HG03520 (cell line): Measurements from ENCODE around the gene RPS25.
"Not testable (repeated sequence)": the region's sequence is repeated elsewhere in the genome, so short reads cannot be mapped to it uniquely, and the experiment has no call there.

ENCODE experiments used
- ATAC-seq: cut with Tn5 transposase; IDR thresholded peaks from one replicate; pipeline ENCODE4 v1.9.1; 2021; ENCODE audit warnings: mild to moderate bottlenecking, moderate library complexity; ENCODE audit not compliant: unreplicated experiment

The RPS25 gene

GRCh38 chr11:119016216-119017009 is 1.7 kb downstream of the RPS25 start:
- no peak for ATAC-seq

- ATAC-seq = no peak
Measured at GRCh38 chr11:119015054-119015611, 3.0 kb downstream of the RPS25 start.

GRCh38 chr11:119014209-119014924 is 3.8 kb downstream of the RPS25 start:
- no peak for ATAC-seq

GRCh38 chr11:119012629-119013170 is 5.4 kb downstream of the RPS25 start:
- no peak for ATAC-seq

DNA sequence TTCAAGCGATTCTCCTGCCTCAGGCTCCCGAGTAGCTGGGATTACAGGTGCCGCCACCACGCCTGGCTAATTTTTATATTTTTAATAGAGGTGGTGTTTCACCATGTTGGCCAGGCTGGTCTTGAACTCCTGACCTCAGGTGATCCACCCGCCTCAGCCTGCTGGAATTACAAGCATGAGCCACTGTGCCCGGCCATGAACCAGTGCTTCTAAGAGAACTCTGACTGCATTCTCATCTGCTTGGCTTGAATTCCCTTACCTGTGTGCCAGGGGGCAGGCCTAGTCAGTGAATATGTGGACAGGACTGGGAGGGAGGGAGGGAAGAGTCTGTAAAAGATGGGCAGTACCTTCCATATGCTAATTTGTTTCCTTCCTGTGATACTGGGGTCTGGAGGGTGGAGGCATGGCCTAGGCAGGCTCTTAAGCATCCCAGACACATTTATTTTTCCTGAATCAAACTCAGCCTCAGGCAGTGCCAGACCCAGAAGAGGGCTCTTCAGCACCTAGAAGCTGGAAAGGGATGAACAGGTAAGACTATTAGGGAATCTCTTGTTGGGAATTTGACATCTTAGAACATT is 6.6 kb downstream of the RPS25 start:
- ATAC-seq = no peak

GRCh38 chr11:119006656-119007055 is 11.5 kb downstream of the RPS25 start:
- ATAC-seq = no peak

DNA sequence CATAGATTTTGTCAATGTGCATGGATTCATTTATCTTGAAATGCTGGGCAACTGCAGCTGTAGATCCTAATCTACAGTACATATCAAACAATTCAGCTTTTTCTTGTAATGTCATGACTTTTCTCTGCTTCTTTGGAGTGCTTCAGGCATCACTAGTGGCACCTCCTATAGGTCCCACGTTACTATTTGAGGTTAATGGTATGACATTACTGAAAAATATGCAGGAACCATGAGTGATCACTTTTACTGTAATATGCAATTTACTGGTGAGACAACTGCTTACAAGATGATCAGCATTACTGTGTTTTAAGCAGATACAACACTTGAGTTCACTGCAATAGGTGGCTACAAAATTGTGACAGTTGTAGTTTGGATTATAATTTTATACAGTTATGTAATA is 17.2 kb downstream of the RPS25 start:
- no peak for ATAC-seq

DNA sequence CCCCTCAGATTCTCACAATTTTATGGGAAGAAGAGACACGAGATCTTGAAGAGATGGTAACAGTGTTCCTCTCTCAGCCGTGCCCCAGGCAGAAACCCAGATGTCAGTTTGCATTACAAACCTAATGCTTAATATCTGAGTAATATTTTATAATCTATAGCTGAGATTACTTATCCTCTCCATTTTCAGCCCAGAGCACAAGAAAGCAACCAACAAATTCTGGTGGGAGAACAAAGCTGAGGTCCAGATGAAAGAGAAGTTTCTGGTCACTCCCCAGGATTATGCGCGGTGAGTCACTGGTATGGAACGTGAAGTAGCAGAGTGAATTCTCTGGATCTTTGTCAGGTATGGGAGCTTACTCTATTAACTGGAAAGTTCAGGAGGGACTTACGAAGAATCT is 19.3 kb downstream of the RPS25 start:
- no peak for ATAC-seq

DNA sequence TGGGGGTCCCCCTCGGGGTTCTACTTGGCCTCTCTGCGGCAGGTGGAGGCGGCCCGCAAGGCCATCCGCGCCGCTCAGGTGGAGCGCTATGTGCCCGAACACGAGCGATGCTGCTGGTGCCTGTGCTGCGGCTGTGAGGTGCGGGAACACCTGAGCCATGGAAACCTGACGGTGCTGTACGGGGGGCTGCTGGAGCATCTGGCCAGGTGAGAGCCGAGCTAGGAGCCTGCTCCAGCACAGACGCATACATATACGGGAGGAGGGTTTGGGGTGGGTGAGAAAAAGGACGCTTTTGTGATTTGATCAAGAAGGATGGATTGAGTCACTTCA is 19.8 kb downstream of the RPS25 start:
- ATAC-seq = no peak

DNA sequence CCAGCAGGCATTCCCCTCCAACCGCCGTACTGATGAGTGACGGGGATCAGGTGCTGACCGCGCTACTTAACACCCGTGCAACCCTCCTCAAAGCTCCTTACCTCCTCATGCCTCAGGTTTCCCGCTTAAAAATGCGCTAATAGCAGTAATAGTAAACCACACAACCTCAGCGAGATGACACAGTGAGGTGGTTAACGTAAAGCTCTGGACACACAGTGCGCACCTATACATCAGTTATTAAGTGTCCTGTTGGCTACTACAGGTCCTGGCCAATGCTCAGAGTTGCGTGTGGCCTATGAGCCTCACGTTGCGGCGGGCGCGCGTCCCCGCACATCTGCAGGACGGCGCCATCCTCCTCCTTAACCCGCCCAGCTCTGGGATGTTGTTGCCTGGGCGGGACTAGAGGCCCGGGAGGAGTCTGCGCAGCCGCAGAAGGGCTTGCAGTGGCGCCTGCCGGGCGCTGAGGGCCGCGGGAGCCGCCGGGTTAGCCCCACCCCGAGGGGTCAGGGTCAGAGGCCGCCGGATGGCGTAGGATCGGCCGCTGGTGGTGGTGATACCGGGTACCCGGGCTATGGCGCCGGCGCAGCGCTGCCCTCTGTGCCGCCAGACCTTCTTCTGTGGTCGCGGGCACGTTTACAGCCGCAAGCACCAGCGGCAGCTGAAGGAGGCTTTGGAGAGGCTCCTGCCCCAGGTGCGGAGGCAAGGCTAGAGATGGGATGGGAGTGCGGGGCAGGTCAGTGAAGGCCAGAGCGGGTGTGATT is 20.3 kb downstream of the RPS25 start, which contains the start of gene CENATAC:
TSS of gene CENATAC (plus strand) at position 512 of the 761 bp plus-strand sequence. CDS start at position 572, 60 bp downstream.
- ATAC-seq = peak; percentile 88

GRCh38 chr11:118996926-118997626 is 21.1 kb downstream of the RPS25 start:
- ATAC-seq = no peak

- ATAC-seq = not testable (repeated sequence)
Measured at GRCh38 chr11:118991486-118992038, 26.6 kb downstream of the RPS25 start.

GRCh38 chr11:118988280-118988679 is 29.9 kb downstream of the RPS25 start:
- ATAC-seq = no peak

GRCh38 chr11:118984825-118985224 is 33.3 kb downstream of the RPS25 start:
- ATAC-seq = no peak

DNA sequence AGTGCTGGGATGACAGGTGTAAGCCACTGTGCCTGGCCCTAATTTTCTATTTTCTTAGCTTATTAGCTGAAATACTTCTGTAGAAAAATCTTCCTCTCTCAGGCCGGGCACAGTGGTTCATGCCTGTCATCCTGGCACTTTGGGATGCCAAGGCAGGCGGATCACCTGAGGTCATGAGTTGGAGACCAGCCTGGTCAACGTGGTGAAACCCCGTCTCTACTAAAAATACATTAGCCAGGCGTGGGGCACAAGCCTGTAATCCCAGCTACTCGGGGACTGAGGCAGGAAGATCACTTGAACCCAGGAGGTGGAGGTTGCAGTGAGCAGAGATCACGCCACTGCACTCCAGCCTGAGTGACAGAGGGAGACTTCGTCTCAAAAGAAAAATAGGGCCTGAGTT is 33.8 kb downstream of the RPS25 start:
- not testable (repeated sequence) for ATAC-seq

DNA sequence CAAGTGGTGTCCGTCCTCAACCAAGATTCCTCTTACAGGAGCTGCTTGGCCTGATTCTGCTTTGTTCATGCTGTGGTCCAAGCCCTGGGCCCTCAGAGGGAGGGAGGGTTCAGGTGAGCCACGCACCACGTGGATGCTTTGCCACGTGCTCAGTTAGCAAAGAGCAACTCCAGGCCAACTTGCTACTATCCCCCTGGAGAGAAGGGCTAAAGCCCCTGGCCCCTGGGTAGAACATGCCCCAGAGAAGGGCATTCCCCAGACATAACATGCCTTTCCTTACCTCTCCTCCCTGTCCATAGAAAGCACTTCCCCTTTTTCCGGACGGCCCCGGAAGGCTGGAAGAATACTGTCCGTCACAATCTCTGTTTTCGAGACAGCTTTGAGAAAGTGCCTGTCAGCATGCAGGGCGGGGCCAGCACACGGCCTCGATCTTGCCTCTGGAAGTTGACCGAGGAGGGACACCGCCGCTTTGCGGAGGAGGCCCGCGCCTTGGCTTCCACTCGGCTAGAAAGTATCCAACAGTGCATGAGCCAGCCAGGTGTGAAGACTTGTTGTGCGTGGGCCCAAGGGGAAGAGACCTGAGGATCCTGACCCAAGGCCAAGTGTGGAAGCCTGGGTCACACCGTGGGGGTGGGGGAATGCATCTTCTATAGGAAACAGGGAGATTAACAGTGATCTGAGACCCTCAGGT is 37.8 kb downstream of the RPS25 start:
- ATAC-seq = no peak

GRCh38 chr11:118979434-118979833 is 38.7 kb downstream of the RPS25 start:
- ATAC-seq = no peak

- ATAC-seq = no peak
Measured at GRCh38 chr11:118975771-118976709, 42.1 kb downstream of the RPS25 start.
